ENCODE data around the gene RLF.

DNA sequence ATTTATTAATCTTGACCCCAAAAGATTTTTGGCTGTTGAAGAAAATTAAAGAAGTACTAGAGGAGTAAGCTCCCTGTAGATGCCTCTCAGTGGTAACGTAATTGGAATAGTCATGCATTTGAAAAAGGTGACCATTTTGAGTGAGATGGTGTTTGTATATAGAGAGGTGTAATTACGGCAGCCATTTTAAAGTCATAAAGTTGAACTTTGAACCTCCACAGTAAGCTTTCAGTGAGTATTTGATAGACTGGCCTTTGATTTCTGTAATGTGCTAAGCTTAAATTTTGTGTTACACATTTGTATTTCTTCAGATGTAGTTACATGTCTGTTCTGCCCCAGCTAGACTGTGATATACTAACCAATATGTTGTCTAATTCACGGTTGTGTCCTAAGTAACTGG, 65.0 kb downstream of the RLF start:
- TF ChIP-seq, protein P1, sequence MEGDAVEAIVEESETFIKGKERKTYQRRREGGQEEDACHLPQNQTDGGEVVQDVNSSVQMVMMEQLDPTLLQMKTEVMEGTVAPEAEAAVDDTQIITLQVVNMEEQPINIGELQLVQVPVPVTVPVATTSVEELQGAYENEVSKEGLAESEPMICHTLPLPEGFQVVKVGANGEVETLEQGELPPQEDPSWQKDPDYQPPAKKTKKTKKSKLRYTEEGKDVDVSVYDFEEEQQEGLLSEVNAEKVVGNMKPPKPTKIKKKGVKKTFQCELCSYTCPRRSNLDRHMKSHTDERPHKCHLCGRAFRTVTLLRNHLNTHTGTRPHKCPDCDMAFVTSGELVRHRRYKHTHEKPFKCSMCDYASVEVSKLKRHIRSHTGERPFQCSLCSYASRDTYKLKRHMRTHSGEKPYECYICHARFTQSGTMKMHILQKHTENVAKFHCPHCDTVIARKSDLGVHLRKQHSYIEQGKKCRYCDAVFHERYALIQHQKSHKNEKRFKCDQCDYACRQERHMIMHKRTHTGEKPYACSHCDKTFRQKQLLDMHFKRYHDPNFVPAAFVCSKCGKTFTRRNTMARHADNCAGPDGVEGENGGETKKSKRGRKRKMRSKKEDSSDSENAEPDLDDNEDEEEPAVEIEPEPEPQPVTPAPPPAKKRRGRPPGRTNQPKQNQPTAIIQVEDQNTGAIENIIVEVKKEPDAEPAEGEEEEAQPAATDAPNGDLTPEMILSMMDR (IDR thresholded peaks at IDR 0.05) = no peak
- TF ChIP-seq POLR2A (IDR thresholded peaks at IDR 0.05) (no peak), POLR2AphosphoS5 (IDR thresholded peaks at IDR 0.05; ENCODE audit: insufficient read depth in 1 of 2, low read depth in 1 of 2) (no peak)
